GM12873 (cell line): ENCODE data around the gene CSF2RB.

Source experiments
- CTCF ChIP-seq: IDR thresholded peaks from 2 replicates; pipeline ENCODE4 v1.5.1; 2012; ENCODE audit warnings: low read depth, mild to moderate bottlenecking, moderate library complexity, low read length, control low read depth; ENCODE audit not compliant: insufficient read depth; ENCODE audit errors: missing control alignments

The CSF2RB gene

DNA sequence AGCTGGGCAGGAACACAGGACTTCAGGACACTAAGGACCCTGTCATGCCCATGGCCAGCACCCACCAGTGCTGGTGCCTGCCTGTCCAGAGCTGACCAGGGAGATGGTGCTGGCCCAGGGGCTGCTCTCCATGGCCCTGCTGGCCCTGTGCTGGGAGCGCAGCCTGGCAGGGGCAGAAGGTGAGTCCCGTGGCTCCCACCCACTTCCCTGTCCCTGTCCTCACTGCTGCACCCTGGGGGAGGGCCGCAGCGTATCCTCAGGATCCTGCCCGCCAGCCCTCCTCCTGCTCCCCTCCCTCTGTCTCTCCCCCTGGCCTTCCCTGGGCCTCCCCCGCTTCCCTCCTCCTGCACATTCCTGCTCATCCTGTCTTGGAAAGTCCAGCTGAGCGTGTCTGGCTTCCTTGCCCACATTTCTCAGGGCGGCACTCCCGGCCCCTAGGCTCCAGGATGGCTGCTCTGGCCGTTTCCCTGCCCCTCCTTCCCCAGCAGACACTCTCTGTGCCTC lies 8.7 kb downstream of the CSF2RB start:
- no peak for TF ChIP-seq CTCF

- TF ChIP-seq CTCF, result no peak
Observed at GRCh38 chr22:36922711-36923110, 9.3 kb downstream of the CSF2RB start.

- no peak for TF ChIP-seq CTCF
Observed at GRCh38 chr22:36923131-36923788, 9.8 kb downstream of the CSF2RB start.

DNA sequence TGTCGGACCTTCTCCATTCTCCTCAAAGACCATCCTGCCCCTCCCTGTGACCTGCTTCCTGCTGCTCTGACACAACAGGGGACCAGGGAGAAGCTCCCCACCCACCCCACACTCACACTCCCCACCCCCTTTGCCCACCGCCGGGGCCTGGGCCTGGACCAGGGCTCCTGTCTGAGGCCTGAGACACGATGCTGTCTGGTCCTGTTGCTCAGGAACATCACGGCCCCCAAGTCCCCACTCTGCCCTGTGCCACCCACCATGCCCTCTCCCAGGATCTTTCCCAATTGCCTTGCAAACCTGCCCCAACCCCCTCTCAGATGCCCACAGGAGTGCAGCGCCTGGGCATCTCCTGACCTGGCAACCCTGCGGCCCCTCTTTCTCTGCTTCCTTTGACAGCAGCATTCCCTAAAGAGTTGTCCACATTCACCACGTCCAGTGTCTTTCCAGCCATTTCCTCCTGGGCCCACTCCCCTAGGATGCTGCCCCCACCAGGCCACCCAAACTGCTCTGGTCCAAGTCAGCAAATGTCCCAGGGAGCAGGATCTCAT lies 10.8 kb downstream of the CSF2RB start:
- TF ChIP-seq CTCF, result no peak

DNA sequence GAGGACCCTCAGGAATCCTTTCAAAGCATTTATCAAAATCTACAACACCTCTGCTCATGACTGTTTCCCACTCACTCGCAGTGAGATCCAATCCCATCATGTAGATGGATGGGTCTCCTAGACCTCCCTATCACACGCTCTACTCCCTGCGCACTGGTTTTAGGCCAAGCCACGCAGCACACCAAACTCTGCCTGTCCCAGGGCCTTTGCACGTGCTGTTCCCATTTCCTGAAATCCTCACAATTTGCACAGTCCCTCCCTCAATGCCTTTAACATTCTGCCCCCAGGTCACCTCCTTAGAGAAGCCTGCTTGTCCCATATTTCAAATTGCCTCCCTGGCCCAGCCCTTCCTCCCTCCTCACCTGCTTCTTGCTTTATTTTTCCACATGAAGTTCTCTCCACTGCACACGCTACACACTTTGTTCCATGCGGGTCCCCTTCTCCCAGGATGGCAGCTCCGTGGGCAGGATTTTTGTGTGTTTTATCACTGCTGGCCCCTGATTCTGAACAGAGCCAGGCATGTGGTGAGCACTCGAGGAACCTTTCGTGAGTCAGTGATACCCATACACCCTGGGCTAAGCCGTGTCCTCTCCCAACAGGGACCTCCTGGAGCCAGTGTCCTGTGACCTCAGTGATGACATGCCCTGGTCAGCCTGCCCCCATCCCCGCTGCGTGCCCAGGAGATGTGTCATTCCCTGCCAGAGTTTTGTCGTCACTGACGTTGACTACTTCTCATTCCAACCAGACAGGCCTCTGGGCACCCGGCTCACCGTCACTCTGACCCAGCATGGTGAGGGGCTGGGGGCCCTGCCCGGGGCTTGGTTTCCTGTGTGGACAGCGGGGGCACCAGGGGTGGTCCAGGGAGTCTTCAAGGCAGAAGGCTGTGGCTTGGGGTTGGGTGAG lies 12.2 kb downstream of the CSF2RB start:
- TF ChIP-seq CTCF, result no peak

DNA sequence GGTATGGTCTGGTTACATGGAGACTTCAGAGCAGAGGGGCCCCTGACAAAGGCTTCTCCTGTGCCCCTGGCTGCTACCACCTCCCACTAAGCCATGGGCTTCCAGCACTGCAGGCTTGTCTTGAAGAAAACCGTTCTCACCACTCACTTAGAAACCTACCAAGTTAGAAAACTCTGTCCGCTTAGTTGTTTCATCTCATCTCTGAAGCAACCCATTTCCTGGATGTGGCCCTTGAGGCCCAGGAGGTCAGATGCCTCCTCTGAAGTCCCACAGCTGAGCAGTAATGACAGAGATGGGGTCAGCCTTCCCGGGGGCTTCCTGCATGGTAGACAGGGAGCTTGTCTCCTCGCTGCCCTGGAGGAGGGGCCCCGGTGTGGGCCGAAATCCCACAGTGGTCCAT lies 12.9 kb downstream of the CSF2RB start:
- TF ChIP-seq CTCF, result no peak
